ENCODE measurements around the gene ANKRA2. TPM values are rescaled to one million over a fixed set of nuclear protein-coding genes. Genes with fewer than 3 reads are reported as not detected.

Gene ANKRA2
- total RNA-seq = 14.8 TPM

GRCh38 chr5:73565139-73565968, at the start of gene ANKRA2, which contains the start of gene UTP15:
Gene ANKRA2 (minus strand): TSS chr5:73565639. CDS start chr5:73562881, 2,758 bp downstream.
Gene UTP15 (plus strand): TSS chr5:73565743. CDS start chr5:73567345, 1,602 bp downstream.
- peak; percentile 93 to 99 (median 99) for DNase-seq (ENCODE audit: low read depth in 2 of 3, low spot score in 2 of 3)

GRCh38 chr5:73615085-73615484, 49.6 kb upstream of the ANKRA2 start:
- DNase-seq (ENCODE audit: low read depth in 2 of 3, low spot score in 2 of 3) = no peak

GRCh38 chr5:73612799-73613198, 47.4 kb upstream of the ANKRA2 start:
- no peak for DNase-seq (ENCODE audit: low read depth in 2 of 3, low spot score in 2 of 3)

- no peak for DNase-seq (ENCODE audit: low read depth in 2 of 3, low spot score in 2 of 3)
These were observed 41.8 kb upstream of the ANKRA2 start for GRCh38 chr5:73607228-73607627.

GRCh38 chr5:73606206-73606753, 40.8 kb upstream of the ANKRA2 start:
- no peak for DNase-seq (ENCODE audit: low read depth in 2 of 3, low spot score in 2 of 3)

- DNase-seq (ENCODE audit: low read depth in 2 of 3, low spot score in 2 of 3) = no peak
These were observed 40.0 kb upstream of the ANKRA2 start for GRCh38 chr5:73605223-73606087.

- DNase-seq (ENCODE audit: low read depth in 2 of 3, low spot score in 2 of 3) = no peak
These were observed 38.6 kb upstream of the ANKRA2 start for GRCh38 chr5:73603998-73604397.

GRCh38 chr5:73599380-73599779, 33.9 kb upstream of the ANKRA2 start:
- no peak for DNase-seq (ENCODE audit: low read depth in 2 of 3, low spot score in 2 of 3)

- peak in 2 of 3 donors; percentile 36 to 65 for DNase-seq (ENCODE audit: low read depth in 2 of 3, low spot score in 2 of 3)
These were observed 31.4 kb upstream of the ANKRA2 start for GRCh38 chr5:73596705-73597328.

- no peak for DNase-seq (ENCODE audit: low read depth in 2 of 3, low spot score in 2 of 3)
These were observed 27.1 kb upstream of the ANKRA2 start for GRCh38 chr5:73592551-73592950.

- no peak for DNase-seq (ENCODE audit: low read depth in 2 of 3, low spot score in 2 of 3)
These were observed 26.5 kb upstream of the ANKRA2 start for GRCh38 chr5:73591698-73592501.

GRCh38 chr5:73591102-73591695, 25.8 kb upstream of the ANKRA2 start:
- peak; percentile 42 to 88 (median 70) for DNase-seq (ENCODE audit: low read depth in 2 of 3, low spot score in 2 of 3)

- DNase-seq (ENCODE audit: low read depth in 2 of 3, low spot score in 2 of 3) = no peak
These were observed 22.5 kb upstream of the ANKRA2 start for GRCh38 chr5:73587923-73588322.

GRCh38 chr5:73582285-73583145, 17.1 kb upstream of the ANKRA2 start:
- no peak for DNase-seq (ENCODE audit: low read depth in 2 of 3, low spot score in 2 of 3)

GRCh38 chr5:73565969-73566547, 619 bp upstream of the ANKRA2 start:
- no peak for DNase-seq (ENCODE audit: low read depth in 2 of 3, low spot score in 2 of 3)

GRCh38 chr5:73564675-73565074, 764 bp downstream of the ANKRA2 start:
- peak in 2 of 3 donors; percentile 11 to 52 for DNase-seq (ENCODE audit: low read depth in 2 of 3, low spot score in 2 of 3)

- no peak for DNase-seq (ENCODE audit: low read depth in 2 of 3, low spot score in 2 of 3)
These were observed 1.4 kb downstream of the ANKRA2 start for GRCh38 chr5:73564018-73564417.

GRCh38 chr5:73558950-73559349, 6.5 kb downstream of the ANKRA2 start:
- DNase-seq (ENCODE audit: low read depth in 2 of 3, low spot score in 2 of 3) = no peak

Data from hematopoietic multipotent progenitor cell (in vitro differentiated cells).